ENCODE measurements around the gene DOCK1. TPM values are rescaled to one million over a fixed set of nuclear protein-coding genes. Genes with fewer than 3 reads are reported as not detected.

The DOCK1 gene
- total RNA-seq, 1 donor from 2014 or later: 72.6 TPM

DNA sequence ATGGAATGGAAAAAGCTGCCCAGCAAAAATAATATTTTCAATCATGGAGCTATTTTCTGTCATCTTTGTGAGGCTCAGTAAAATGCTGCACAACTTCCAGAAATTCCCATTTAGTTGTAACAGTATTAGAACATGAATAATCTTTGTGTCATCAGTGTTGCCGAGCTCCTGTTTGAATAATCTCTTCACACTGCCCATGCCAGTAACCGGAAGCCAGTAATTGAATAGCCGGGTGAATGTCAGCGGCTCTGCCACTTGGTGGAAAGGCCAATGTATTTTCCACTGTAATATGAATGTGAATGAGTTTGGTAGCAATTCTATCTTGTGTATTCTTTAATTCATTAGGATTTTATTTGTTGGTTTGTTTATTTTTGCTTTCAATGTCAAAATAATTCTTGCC lies 463.7 kb downstream of the DOCK1 start:
- no peaks in the 10 kb centered on the region for H3K27me3 ChIP-seq
- no peak overlapping the region for H3K4me3 ChIP-seq
- Mint-ChIP-seq H3K4me1 (peaks cover 8% of the 10 kb centered on the region), H3K27ac (no peak overlapping the region), H3K9me3 (no peaks in the 10 kb centered on the region), H3K4me3 (no peak overlapping the region), H3K27me3 (ENCODE audit: insufficient read depth, low read depth) (peaks cover 9% of the 10 kb centered on the region), H3K36me3 (peaks cover 13% of the 10 kb centered on the region)
- TF ChIP-seq EZH2 (IDR thresholded peaks at IDR 0.05) (no peak), CTCF (IDR thresholded peaks at IDR 0.05) (no peak), EZH2phosphoT487 (IDR thresholded peaks at IDR 0.05) (no peak)
- H3K4me2 ChIP-seq: no peak overlapping the region
- no peaks in the 10 kb centered on the region for H3K79me2 ChIP-seq (ENCODE audit: low read depth)
- no peaks in the 10 kb centered on the region for H3K4me1 ChIP-seq
- no peaks in the 10 kb centered on the region for H3K9me3 ChIP-seq (ENCODE audit: low read depth)
- no peak for DNase-seq (ENCODE audit: low spot score)
- H3K27ac ChIP-seq: no peak overlapping the region
- H3K9ac ChIP-seq: no peak overlapping the region
- H3F3A ChIP-seq (ENCODE audit: low read depth): no peaks in the 10 kb centered on the region
- no peaks in the 10 kb centered on the region for H4K20me1 ChIP-seq (ENCODE audit: low read depth)
- no peak overlapping the region for H2AFZ ChIP-seq (replicated peaks)
- H3K36me3 ChIP-seq: no peaks in the 10 kb centered on the region

DNA sequence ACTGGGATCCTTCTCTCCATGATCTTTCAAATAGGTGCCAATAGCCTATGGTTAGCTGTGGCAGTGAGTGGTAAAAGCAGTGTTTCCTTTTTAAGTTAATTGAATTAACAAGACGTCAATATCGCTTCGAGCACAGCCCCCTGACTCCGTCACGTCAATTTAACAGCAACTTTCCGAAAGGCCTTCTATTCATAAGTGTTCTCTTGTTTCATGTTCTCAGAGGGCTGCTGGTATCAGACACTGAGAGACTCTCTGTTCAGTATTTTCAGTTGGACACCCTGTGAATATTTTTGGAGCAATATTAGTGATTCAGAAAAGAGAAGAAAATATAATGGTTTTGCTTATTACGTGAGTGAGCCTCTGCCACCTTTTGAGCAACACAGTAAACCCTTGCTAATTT lies 465.4 kb downstream of the DOCK1 start:
- Histone ChIP-seq H3K9me3 (ENCODE audit: low read depth) (no peaks in the 10 kb centered on the region), H4K20me1 (ENCODE audit: low read depth) (no peaks in the 10 kb centered on the region), H3K27ac (no peak overlapping the region), H3K36me3 (no peaks in the 10 kb centered on the region), H3K4me1 (no peaks in the 10 kb centered on the region), H3K4me2 (no peak overlapping the region), H3K27me3 (no peaks in the 10 kb centered on the region), H3F3A (ENCODE audit: low read depth) (no peaks in the 10 kb centered on the region), H3K4me3 (no peak overlapping the region), H3K9ac (no peak overlapping the region), H2AFZ (replicated peaks) (no peak overlapping the region), H3K79me2 (ENCODE audit: low read depth) (no peaks in the 10 kb centered on the region)
- TF ChIP-seq EZH2phosphoT487 (IDR thresholded peaks at IDR 0.05) (no peak), EZH2 (IDR thresholded peaks at IDR 0.05) (no peak), CTCF (IDR thresholded peaks at IDR 0.05) (no peak)
- Mint-ChIP-seq H3K4me1 (peaks cover 12% of the 10 kb centered on the region), H3K9me3 (no peaks in the 10 kb centered on the region), H3K27me3 (ENCODE audit: insufficient read depth, low read depth) (peaks cover 9% of the 10 kb centered on the region), H3K36me3 (peaks cover 26% of the 10 kb centered on the region), H3K4me3 (no peak overlapping the region), H3K27ac (no peak overlapping the region)
- DNase-seq (ENCODE audit: low spot score): no peak

GRCh38 chr10:127372361-127372760 lies 467.1 kb downstream of the DOCK1 start:
- Histone ChIP-seq H2AFZ (replicated peaks) (no peak overlapping the region), H3F3A (ENCODE audit: low read depth) (no peaks in the 10 kb centered on the region), H3K9ac (no peak overlapping the region), H3K4me3 (no peak overlapping the region), H3K36me3 (no peaks in the 10 kb centered on the region), H3K4me1 (no peaks in the 10 kb centered on the region), H3K9me3 (ENCODE audit: low read depth) (no peaks in the 10 kb centered on the region), H3K4me2 (no peak overlapping the region), H4K20me1 (ENCODE audit: low read depth) (no peaks in the 10 kb centered on the region), H3K27me3 (no peaks in the 10 kb centered on the region), H3K27ac (no peak overlapping the region), H3K79me2 (ENCODE audit: low read depth) (no peaks in the 10 kb centered on the region)
- Mint-ChIP-seq H3K27me3 (ENCODE audit: insufficient read depth, low read depth) (peaks cover 8% of the 10 kb centered on the region), H3K36me3 (peaks cover 31% of the 10 kb centered on the region), H3K27ac (no peak overlapping the region), H3K4me3 (no peak overlapping the region), H3K4me1 (peaks cover 12% of the 10 kb centered on the region), H3K9me3 (no peaks in the 10 kb centered on the region)
- no peak for DNase-seq (ENCODE audit: low spot score)
- no peak for TF ChIP-seq EZH2phosphoT487 (IDR thresholded peaks at IDR 0.05)
- TF ChIP-seq CTCF (IDR thresholded peaks at IDR 0.05): no peak
- TF ChIP-seq EZH2 (IDR thresholded peaks at IDR 0.05): no peak
